Activated T-cell treated with anti-CD3 and anti-CD28 coated beads, Interleukin-2, amount 50 U/mL, for 4 hours (primary cell): Measurements from ENCODE around the gene PPP2R3A. TPM values are rescaled to one million over a fixed set of nuclear protein-coding genes. Genes with fewer than 3 reads are reported as not detected.
"Not testable (repeated sequence)": the region's sequence is repeated elsewhere in the genome, so short reads cannot be mapped to it uniquely, and the experiment has no call there.

ENCODE experiments used
- ATAC-seq, 2 donors: fragments of 200-7000 bp; cut with Tn5 transposase; one replicate each; pipeline ENCODE4 v1.10.0; 2021
- DNase-seq: peaks from one replicate; pipeline ENCODE4 v3.0.0-alpha.2; 2020
- H3K27me3 Mint-ChIP-seq: one replicate; pipeline ENCODE4 v1.8.0; 2021; ENCODE audit warnings: low read depth, mixed read lengths
- H3K36me3 Mint-ChIP-seq: one replicate; pipeline ENCODE4 v1.8.0; 2022; ENCODE audit warnings: mixed read lengths; ENCODE audit not compliant: insufficient read depth
- H3K4me1 Mint-ChIP-seq: one replicate; pipeline ENCODE4 v1.8.0; 2021; ENCODE audit warnings: low read depth, mixed read lengths
- H3K4me3 Mint-ChIP-seq: one replicate; pipeline ENCODE4 v1.8.0; 2021; ENCODE audit warnings: mild to moderate bottlenecking, moderate library complexity, mixed read lengths
- H3K9me3 Mint-ChIP-seq: one replicate; pipeline ENCODE4 v1.8.0; 2021; ENCODE audit warnings: mixed read lengths
- total RNA-seq, 3 donors: library from RNA; stranded (reverse); gene quantifications; one replicate each; pipeline ENCODE4 v1.2.1, GENCODE V29; 2021

Gene PPP2R3A
- total RNA-seq, 3 donors from 2014 or later = 0.03 to 0.46 (median 0.42) TPM

DNA sequence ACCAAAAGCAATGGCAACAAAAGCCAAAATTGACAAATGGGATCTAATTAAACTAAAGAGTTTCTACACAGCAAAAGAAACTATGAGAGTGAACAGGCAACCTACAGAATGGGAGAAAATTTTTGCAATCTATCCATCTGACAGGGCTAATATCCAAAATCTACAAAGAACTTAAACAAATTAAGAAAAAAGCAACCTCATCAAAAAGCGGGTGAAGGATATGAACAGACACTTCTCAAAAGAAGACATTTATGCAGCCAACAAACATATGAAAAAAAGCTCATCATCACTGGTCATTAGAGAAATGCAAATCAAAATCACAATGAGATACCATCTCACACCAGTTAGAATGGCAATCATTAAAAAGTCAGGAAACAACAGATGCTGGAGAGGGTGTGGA, 153.8 kb downstream of the PPP2R3A start:
- not testable (repeated sequence) for H3K4me3 Mint-ChIP-seq, H3K4me1 Mint-ChIP-seq, H3K36me3 Mint-ChIP-seq, H3K9me3 Mint-ChIP-seq, H3K27me3 Mint-ChIP-seq, DNase-seq, ATAC-seq

DNA sequence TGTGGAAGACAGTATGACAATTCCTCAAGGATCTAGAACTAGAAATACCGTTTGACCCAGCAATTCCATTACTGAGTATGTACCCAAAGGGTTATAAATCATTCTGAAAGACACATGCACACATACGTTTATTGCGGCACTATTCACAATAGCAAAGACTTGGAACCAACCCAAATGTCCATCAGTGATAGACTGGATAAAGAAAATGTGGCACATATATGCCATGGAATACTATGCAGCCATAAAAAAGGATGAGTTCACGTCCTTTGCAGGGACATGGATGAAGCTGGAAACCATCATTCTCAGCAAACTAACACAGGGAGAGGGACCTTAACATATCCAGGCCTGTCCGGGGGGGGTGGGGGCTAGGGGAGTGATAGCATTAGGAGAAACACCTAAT, 154.3 kb downstream of the PPP2R3A start:
- H3K9me3 Mint-ChIP-seq, H3K36me3 Mint-ChIP-seq, H3K4me3 Mint-ChIP-seq, ATAC-seq, H3K4me1 Mint-ChIP-seq, H3K27me3 Mint-ChIP-seq, DNase-seq: not testable (repeated sequence)

DNA sequence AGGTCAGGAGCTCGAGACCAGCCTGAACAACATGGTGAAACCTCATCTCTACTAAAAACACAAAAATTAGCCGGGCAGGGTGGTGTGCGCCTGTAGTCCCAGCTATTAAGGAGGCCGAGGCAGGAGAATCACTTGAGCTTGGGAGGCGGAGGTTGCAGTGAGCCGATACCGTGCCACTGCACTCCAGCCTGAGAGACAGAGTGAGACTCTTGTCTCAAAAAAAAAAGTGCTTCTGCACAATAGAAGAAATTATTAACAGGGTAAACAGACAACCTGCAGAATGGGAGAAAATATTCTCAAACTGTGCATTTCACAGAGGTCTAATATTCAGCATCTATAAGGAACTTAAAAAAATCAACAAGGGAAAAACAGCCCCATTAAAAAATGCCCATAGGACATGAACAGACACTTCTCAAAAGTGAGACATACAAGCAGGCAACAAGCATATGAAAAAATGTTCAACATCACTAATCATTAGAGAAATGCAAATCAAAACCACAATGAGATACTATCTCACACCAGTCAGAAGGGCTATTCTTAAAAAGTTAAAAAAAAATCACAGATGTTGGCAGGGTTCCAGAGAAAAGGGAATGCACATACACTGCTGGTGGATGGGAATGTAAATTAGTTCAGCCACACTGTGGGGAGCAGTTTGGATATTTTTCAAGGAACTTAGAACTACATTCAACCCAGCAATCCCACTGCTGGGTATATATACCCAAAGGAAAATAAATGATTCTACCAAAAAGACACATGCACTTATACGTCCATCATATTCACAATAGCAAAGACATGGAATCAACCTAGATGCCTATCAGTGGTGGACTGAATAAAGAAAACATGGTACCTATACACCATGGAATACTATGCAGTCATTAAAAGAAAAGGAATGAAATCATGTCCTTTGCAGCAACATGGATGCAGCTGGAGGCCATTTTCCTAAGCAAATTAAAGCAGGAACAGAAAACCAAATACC, 155.1 kb downstream of the PPP2R3A start:
- H3K9me3 Mint-ChIP-seq = peaks cover 6% of the 10 kb centered on the region
- H3K27me3 Mint-ChIP-seq = no peaks in the 10 kb centered on the region
- H3K4me1 Mint-ChIP-seq = no peaks in the 10 kb centered on the region
- H3K36me3 Mint-ChIP-seq = peaks cover 6% of the 10 kb centered on the region
- DNase-seq (no peak), ATAC-seq (no peak)
- H3K4me3 Mint-ChIP-seq = no peak overlapping the region

DNA sequence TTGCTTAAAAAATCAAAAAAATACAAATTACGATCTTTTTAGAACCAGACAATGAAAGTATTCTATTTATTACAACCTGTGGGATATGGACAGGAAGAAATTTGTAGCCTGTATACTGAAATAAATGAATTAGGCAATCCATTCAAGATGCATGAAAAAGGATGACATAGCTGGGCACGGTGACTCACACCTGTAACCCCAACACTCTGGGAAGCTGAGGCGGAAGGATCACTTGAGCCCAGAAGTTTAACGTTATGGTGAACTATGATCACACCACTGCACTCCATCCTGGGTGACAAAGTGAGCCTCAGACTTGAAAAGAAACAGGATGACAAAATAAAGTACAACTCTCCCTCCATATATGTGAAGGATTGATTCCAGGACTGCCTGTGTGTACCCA, 156.5 kb downstream of the PPP2R3A start:
- Mint-ChIP-seq H3K36me3 (peaks cover 2% of the 10 kb centered on the region), H3K27me3 (no peaks in the 10 kb centered on the region), H3K4me1 (no peaks in the 10 kb centered on the region), H3K9me3 (peaks cover 3% of the 10 kb centered on the region), H3K4me3 (no peak overlapping the region)
- ATAC-seq = no peak
- DNase-seq = no peak

DNA sequence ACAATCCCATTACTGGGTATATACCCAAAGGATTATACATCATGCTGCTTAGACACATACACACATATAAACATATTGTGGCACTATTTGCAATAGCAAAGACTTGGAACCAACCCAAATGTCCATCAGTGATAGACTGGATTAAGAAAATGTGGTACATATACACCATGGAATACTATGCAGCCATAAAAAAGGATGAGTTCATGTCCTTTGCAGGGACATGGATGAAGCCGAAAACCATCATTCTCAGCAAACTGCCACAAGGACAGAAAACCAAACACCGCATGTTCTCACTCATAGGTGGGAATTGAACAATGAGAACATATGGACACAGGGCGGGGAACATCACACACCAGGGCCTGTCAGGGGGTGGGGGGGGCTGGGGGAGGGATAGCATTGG, 166.1 kb downstream of the PPP2R3A start:
- not testable (repeated sequence) for DNase-seq, H3K4me1 Mint-ChIP-seq, H3K27me3 Mint-ChIP-seq, ATAC-seq, H3K4me3 Mint-ChIP-seq, H3K36me3 Mint-ChIP-seq
- peaks cover 12% of the 10 kb centered on the region for H3K9me3 Mint-ChIP-seq

DNA sequence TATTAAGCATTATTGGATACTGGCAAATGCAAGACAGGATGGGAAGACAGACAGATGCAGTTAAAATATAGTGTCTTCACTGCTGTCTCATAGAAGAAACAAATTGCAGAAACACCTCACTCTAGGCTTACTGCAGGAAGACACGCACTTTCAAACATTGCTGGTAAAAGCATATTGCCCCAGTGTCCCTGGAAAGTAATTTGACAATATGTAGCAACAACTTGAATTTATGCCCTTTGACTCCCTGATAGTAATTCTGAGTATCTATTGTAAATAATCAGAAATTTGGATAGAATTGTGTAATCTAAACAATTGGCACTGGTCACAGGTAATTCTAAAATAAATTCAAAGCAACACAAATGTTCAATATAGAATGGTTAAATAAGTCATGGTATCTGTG, 168.6 kb downstream of the PPP2R3A start:
- H3K9me3 Mint-ChIP-seq = no peaks in the 10 kb centered on the region
- H3K36me3 Mint-ChIP-seq = no peaks in the 10 kb centered on the region
- no peaks in the 10 kb centered on the region for H3K27me3 Mint-ChIP-seq
- H3K4me3 Mint-ChIP-seq = no peak overlapping the region
- no peaks in the 10 kb centered on the region for H3K4me1 Mint-ChIP-seq
- ATAC-seq (no peak), DNase-seq (no peak)

DNA sequence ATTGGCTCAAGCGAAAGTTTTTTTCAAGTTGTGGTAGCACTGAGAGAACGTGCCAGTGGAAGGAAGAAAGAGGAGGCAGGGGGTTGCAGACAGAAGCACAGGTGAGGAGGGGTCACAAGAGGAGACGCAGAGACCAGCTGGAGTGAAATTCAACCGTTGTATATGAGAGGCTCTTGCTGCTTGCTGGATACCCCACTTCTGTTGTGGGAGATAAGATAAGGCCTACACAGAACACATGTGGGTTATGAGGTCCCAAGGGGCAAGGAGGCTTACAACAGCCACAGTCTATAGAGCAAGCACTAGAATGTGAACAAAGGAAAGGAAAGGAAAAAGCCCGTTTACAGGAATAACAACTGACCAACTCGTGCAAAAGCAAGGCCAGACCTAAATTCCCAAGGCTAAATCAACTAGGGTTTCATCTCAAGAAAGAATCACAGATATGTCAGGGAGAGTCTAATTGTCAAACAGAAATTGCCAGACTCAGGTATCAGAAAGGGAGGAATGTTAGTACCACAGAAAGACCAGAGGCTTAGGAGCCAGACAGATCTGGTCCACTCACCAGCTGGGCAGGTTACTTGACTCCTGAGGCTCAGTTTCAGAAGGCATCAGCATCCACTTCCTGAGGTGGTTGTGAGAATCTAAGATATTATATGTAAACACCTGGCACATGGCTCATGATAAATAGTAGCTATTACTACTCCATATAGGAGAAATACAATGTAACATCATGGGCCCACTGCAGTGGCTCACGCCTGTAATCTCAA, 169.7 kb downstream of the PPP2R3A start:
- ATAC-seq (no peak), DNase-seq (no peak)
- Mint-ChIP-seq H3K27me3 (no peaks in the 10 kb centered on the region), H3K4me3 (no peak overlapping the region), H3K36me3 (no peaks in the 10 kb centered on the region), H3K9me3 (no peaks in the 10 kb centered on the region), H3K4me1 (no peaks in the 10 kb centered on the region)

DNA sequence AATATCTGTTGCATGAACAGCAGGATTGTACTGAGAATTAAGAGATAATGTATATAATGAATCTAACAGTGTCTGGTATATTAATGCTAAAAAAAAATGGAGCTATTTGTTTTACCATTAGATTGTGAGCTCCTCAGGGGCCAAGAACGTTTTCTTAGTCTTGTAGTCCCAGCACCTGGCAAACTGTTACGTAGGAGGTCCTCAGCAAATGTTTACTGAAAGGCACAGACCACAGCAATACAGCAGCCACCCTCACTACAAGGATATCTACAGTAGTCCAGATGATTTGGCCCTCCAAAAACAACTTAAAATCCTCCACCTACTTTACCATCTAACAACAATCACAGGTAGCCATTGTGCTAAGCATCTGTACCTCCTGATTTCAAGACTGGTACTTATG, 170.9 kb downstream of the PPP2R3A start:
- no peak for ATAC-seq
- no peaks in the 10 kb centered on the region for H3K36me3 Mint-ChIP-seq

DNA sequence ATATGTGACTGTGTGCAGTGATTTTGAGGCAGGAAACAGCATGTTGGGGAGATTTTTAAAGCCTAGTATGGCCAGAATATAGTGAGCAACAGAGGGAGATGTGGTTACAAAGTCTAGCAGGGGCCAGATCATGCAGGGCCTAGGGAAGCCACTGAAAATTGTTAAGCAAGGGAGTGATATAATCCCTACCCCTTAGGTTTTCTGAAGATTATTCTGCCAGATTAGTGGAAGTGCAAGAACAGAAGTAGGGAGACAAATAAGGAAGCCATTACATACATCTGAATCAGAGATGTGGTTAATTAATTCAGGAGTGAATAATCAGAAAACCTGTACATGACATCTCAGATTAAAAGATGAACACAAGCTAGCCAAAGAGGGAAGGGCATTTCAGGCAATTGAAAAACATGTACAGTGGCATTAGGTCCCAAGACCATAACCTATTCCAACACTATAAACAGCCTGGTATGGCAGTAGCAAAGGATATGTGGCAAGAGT, 175.8 kb downstream of the PPP2R3A start:
- Mint-ChIP-seq H3K4me3 (no peak overlapping the region), H3K36me3 (peaks cover 4% of the 10 kb centered on the region), H3K4me1 (peaks cover 21% of the 10 kb centered on the region), H3K9me3 (no peaks in the 10 kb centered on the region), H3K27me3 (no peaks in the 10 kb centered on the region)
- DNase-seq = no peak
- ATAC-seq = no peak

More for the DNA sequence above, 170.9 kb downstream of the PPP2R3A start:
- H3K4me3 Mint-ChIP-seq = no peak overlapping the region
- DNase-seq = no peak
- H3K4me1 Mint-ChIP-seq = peaks cover 7% of the 10 kb centered on the region
- no peaks in the 10 kb centered on the region for H3K9me3 Mint-ChIP-seq
- H3K27me3 Mint-ChIP-seq = no peaks in the 10 kb centered on the region

DNA sequence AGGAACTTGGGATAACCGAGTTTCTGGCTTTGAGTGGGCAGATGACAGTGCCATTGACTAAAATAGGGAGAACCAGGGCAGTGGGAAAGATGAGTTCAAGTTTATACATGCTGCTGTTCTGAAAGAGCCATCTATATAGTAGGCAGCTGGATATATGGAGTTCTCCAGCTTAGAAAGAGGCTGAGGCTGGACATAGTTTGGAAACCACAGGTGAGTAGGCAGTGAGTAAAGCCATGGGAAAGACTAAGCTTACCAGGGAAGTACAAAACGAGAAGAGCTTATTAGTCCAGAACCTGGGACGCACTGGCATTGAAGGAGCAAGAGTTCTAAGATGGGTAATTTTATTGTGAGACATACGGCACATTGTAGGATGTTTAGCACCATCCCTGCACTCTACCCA, 176.4 kb downstream of the PPP2R3A start:
- peaks cover 22% of the 10 kb centered on the region for H3K4me1 Mint-ChIP-seq
- no peaks in the 10 kb centered on the region for H3K27me3 Mint-ChIP-seq
- H3K36me3 Mint-ChIP-seq = peaks cover 4% of the 10 kb centered on the region
- ATAC-seq = no peak
- DNase-seq = no peak
- no peak overlapping the region for H3K4me3 Mint-ChIP-seq
- H3K9me3 Mint-ChIP-seq = no peaks in the 10 kb centered on the region

DNA sequence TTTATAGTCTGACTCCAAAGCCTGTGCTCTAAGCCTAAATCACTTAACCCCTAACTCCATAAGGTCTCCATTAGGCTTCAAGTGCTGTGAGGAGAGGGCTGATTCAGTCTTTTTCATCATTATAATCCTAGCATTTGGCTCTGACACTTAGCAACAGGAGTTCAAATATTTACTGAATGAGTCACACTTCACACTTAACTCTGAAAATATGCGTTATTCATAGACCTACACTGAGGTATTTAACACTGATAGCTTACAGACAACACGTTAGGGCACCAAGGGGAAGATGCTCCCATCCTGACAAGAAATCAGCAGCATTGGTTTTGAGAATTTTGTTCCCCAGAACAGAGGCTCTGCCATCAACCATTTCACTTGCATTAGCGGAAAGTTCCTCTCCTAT, 177.1 kb downstream of the PPP2R3A start:
- no peaks in the 10 kb centered on the region for H3K27me3 Mint-ChIP-seq
- ATAC-seq = peak; percentile 81 to 84
- DNase-seq = no peak
- H3K36me3 Mint-ChIP-seq = peaks cover 5% of the 10 kb centered on the region
- H3K9me3 Mint-ChIP-seq = no peaks in the 10 kb centered on the region
- peaks cover 24% of the 10 kb centered on the region for H3K4me1 Mint-ChIP-seq
- H3K4me3 Mint-ChIP-seq = no peak overlapping the region

DNA sequence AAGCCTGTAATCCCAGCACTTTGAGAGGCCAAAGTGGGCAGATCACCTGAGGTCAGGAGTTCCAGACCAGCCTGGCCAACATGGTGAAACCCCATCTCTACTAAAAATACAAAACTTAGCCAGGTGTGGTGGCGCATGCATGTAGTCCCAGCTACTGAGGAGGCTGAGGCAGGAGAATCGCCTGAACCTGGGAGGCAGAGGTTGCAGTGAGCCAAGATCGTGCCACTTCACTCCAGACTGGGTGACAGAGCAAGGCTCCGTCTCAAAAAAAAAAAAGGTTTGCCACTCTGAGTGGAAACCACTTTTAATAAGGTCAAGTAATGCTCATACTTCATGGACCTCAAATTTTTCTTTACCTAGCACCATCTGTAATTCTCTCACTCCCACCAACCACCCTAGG, 178.9 kb downstream of the PPP2R3A start:
- ATAC-seq, H3K4me3 Mint-ChIP-seq: not testable (repeated sequence)
- peaks cover 40% of the 10 kb centered on the region for H3K4me1 Mint-ChIP-seq

DNA sequence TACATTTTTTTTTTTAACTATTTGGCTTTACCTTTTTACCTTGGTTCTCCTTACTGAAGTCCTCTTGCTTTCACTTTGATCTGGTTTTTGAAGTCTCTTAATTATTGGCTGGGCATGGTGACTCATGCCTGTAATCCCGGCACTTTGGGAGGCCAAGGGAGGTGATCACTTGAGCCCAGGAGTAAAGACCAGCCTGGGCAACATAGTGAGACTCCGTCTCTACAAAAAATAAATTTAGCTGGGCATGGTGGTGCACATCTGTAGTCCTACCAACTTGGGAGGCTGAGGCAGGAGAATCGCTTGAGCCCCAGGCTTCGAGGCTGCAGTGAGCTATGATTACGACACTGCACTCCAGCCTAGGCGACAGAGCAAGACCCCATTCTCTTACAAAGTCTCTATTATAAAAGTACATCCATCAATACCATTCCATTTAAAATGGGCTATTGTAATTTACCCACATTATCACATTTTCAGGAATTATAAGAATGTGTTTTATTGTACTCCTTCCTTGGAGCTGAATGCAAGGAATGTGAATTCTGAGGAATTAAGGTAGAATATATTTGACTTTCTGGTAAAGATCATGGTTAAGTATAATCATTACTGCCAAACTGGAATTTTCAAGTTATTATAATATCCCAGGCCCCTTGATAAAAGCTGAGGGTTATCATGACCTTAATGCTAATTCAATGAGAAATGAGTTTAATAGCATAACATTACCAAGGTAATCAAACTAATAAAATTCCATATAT, 181.6 kb downstream of the PPP2R3A start:
- H3K4me1 Mint-ChIP-seq = peaks cover 49% of the 10 kb centered on the region
- no peaks in the 10 kb centered on the region for H3K27me3 Mint-ChIP-seq

More for the DNA sequence above, 178.9 kb downstream of the PPP2R3A start:
- H3K9me3 Mint-ChIP-seq, DNase-seq, H3K27me3 Mint-ChIP-seq: not testable (repeated sequence)
- peaks cover 11% of the 10 kb centered on the region for H3K36me3 Mint-ChIP-seq

DNA sequence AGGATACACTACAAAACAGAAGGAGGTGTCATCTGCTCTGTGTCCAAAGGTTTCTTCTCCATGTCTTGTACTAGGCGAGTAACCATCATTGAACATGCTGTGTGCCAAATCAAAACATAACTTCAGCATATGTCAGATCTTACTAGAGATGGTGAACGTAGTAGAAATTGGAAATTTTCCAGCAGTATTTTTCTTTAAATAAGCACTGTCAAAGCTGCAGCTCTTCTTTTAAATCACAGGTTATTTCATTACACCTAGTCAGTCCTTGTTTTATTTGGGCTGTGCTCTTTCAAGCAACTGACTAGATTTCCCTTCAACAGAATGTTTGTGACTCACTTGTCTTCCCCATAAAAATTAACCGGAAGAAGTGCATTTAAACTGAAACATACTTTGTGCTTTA, 184.1 kb downstream of the PPP2R3A start:
- H3K4me3 Mint-ChIP-seq = no peak overlapping the region
- H3K9me3 Mint-ChIP-seq = no peaks in the 10 kb centered on the region
- peak; percentile 25 to 28 for ATAC-seq
- no peak for DNase-seq
- peaks cover 34% of the 10 kb centered on the region for H3K36me3 Mint-ChIP-seq
- peaks cover 63% of the 10 kb centered on the region for H3K4me1 Mint-ChIP-seq
- no peaks in the 10 kb centered on the region for H3K27me3 Mint-ChIP-seq

More for the DNA sequence above, 181.6 kb downstream of the PPP2R3A start:
- H3K9me3 Mint-ChIP-seq = no peaks in the 10 kb centered on the region
- no peak overlapping the region for H3K4me3 Mint-ChIP-seq
- ATAC-seq = no peak
- H3K36me3 Mint-ChIP-seq = peaks cover 30% of the 10 kb centered on the region
- DNase-seq = no peak
